Adrenal gland (tissue), 5 donors: ENCODE results near the gene PDZD7.

ENCODE experiments used
- POLR2A ChIP-seq, 2 donors: fragments of 450-650 bp; IDR thresholded peaks; one replicate each; pipeline ENCODE4 v1.6.1; 2017; ENCODE audit warnings: antibody characterized with exemption in 2 of 2, mild to moderate bottlenecking in 2 of 2, moderate library complexity in 1 of 2
- TF ChIP-seq, protein P1 (sequence below), 6 experiments: fragments of 450-650 bp in 4 of 6; fragments of 200-600 bp in 2 of 6; sonication (generic) in 1 of 6; IDR thresholded peaks; 1 replicate in 5 of 6; 2 replicates in 1 of 6; pipeline versions ENCODE4 v1.5.1 to v1.8.0; 2016 to 2021; ENCODE audit warnings: antibody characterized with exemption in 6 of 6, mild to moderate bottlenecking in 2 of 6, moderate library complexity in 1 of 6
- donor health status: DM: no; HTN: no; CAD: no.

DNA sequence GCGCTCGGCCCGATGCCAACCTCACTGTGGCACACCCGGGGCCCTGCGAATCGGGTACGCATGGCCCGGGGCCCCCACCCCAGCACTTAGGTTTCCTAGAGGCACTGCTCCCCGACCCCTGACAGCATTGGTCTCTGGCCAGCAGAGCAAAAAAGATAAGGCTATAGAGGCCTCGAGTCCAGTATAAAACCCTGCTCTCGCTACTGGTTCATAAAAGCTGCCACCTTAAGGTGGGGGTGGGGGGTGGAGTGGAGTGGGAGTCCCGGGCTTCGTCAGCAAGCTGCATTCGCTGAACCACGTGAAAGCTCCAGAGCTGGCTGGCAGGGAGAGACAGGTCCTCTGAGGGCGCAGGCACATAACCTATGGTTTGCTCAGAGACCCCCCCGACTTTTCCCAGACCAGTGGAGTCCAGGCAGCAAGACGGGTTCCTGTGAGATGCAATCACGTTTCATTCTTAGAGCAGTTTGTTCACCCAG, 32.2 kb upstream of the PDZD7 start:
- TF ChIP-seq POLR2A (IDR thresholded peaks at IDR 0.05) = no peak
- TF ChIP-seq, protein P1, sequence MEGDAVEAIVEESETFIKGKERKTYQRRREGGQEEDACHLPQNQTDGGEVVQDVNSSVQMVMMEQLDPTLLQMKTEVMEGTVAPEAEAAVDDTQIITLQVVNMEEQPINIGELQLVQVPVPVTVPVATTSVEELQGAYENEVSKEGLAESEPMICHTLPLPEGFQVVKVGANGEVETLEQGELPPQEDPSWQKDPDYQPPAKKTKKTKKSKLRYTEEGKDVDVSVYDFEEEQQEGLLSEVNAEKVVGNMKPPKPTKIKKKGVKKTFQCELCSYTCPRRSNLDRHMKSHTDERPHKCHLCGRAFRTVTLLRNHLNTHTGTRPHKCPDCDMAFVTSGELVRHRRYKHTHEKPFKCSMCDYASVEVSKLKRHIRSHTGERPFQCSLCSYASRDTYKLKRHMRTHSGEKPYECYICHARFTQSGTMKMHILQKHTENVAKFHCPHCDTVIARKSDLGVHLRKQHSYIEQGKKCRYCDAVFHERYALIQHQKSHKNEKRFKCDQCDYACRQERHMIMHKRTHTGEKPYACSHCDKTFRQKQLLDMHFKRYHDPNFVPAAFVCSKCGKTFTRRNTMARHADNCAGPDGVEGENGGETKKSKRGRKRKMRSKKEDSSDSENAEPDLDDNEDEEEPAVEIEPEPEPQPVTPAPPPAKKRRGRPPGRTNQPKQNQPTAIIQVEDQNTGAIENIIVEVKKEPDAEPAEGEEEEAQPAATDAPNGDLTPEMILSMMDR (IDR thresholded peaks at IDR 0.05) = no peak
